Neuron (in vitro differentiated cells): ENCODE results near the gene PDZD7.
A peak's percentile ranks its signal among the peaks of the same experiment; 100 is the strongest.

Experiments
- H2AFZ ChIP-seq: one replicate; pipeline ENCODE4 v1.6.1; 2013; ENCODE audit warnings: low read depth, mild to moderate bottlenecking, inconsistent platforms, low read length, moderate library complexity
- H3K27me3 ChIP-seq: one replicate; pipeline ENCODE4 v1.6.1; 2013; ENCODE audit warnings: low read length; ENCODE audit not compliant: insufficient read depth
- H3K36me3 ChIP-seq: one replicate; pipeline ENCODE4 v1.6.1; 2013; ENCODE audit warnings: low read length; ENCODE audit not compliant: insufficient read depth
- H3K4me1 ChIP-seq: one replicate; pipeline ENCODE4 v1.6.1; 2013; ENCODE audit warnings: low read length; ENCODE audit not compliant: insufficient read depth
- H3K4me3 ChIP-seq: 2 replicates; pipeline ENCODE4 v1.5.1; 2013; ENCODE audit warnings: mild to moderate bottlenecking, low read length, moderate library complexity
- H3K9me3 ChIP-seq: one replicate; pipeline ENCODE4 v1.6.1; 2013; ENCODE audit warnings: low read length

The PDZD7 gene

GRCh38 chr10:100970076-100970913, 60.6 kb downstream of the PDZD7 start:
- Histone ChIP-seq H3K4me1 (peaks cover 6% of the 10 kb centered on the region), H3K9me3 (no peaks in the 10 kb centered on the region), H3K36me3 (no peaks in the 10 kb centered on the region), H2AFZ (peak overlapping the region; percentile 87), H3K27me3 (no peaks in the 10 kb centered on the region), H3K4me3 (peak overlapping the region; percentile 37)

GRCh38 chr10:100969187-100970075, 61.5 kb downstream of the PDZD7 start, which contains the start of gene SEMA4G:
Gene SEMA4G (plus strand): TSS chr10:100969504. CDS start chr10:100972913, 3,409 bp downstream.
- H3K27me3 ChIP-seq = no peaks in the 10 kb centered on the region
- H3K4me3 ChIP-seq = peak within 1 kb of the TSS; percentile 37
- no peaks in the 10 kb centered on the region for H3K9me3 ChIP-seq
- peaks cover 6% of the 10 kb centered on the region for H3K4me1 ChIP-seq
- peak within 1 kb of the TSS; percentile 87 for H2AFZ ChIP-seq
- H3K36me3 ChIP-seq = peaks cover under 1% of the 10 kb centered on the region

- Histone ChIP-seq H3K4me3 (peak overlapping the region; percentile 22), H3K9me3 (no peaks in the 10 kb centered on the region), H2AFZ (no peak overlapping the region), H3K36me3 (peaks cover 6% of the 10 kb centered on the region), H3K27me3 (no peaks in the 10 kb centered on the region), H3K4me1 (peaks cover 6% of the 10 kb centered on the region)
These were observed 62.1 kb downstream of the PDZD7 start for GRCh38 chr10:100968863-100969186.

- Histone ChIP-seq H3K9me3 (no peaks in the 10 kb centered on the region), H3K4me3 (no peak overlapping the region), H3K36me3 (peaks cover 12% of the 10 kb centered on the region), H2AFZ (no peak overlapping the region), H3K27me3 (no peaks in the 10 kb centered on the region), H3K4me1 (peaks cover 6% of the 10 kb centered on the region)
These were observed 62.7 kb downstream of the PDZD7 start for GRCh38 chr10:100968062-100968736.

- peaks cover 21% of the 10 kb centered on the region for H3K36me3 ChIP-seq
- H2AFZ ChIP-seq = no peak overlapping the region
- no peaks in the 10 kb centered on the region for H3K27me3 ChIP-seq
- no peaks in the 10 kb centered on the region for H3K9me3 ChIP-seq
- no peak overlapping the region for H3K4me3 ChIP-seq
- peaks cover 6% of the 10 kb centered on the region for H3K4me1 ChIP-seq
These were observed 63.6 kb downstream of the PDZD7 start for GRCh38 chr10:100967332-100967731.

GRCh38 chr10:100966887-100967286, 64.0 kb downstream of the PDZD7 start:
- Histone ChIP-seq H3K36me3 (peaks cover 25% of the 10 kb centered on the region), H3K27me3 (no peaks in the 10 kb centered on the region), H2AFZ (no peak overlapping the region), H3K4me3 (no peak overlapping the region), H3K4me1 (peaks cover 6% of the 10 kb centered on the region), H3K9me3 (no peaks in the 10 kb centered on the region)

- Histone ChIP-seq H3K27me3 (no peaks in the 10 kb centered on the region), H3K4me1 (peaks cover 6% of the 10 kb centered on the region), H2AFZ (no peak overlapping the region), H3K4me3 (no peak overlapping the region), H3K9me3 (no peaks in the 10 kb centered on the region), H3K36me3 (peaks cover 30% of the 10 kb centered on the region)
These were observed 65.1 kb downstream of the PDZD7 start for GRCh38 chr10:100965820-100966219.

- H2AFZ ChIP-seq = no peak overlapping the region
These were observed 67.1 kb downstream of the PDZD7 start for GRCh38 chr10:100963826-100964225.

GRCh38 chr10:100962351-100963080, 68.4 kb downstream of the PDZD7 start:
- H3K36me3 ChIP-seq = peaks cover 55% of the 10 kb centered on the region
- H3K9me3 ChIP-seq = no peaks in the 10 kb centered on the region
- H3K4me3 ChIP-seq = no peak overlapping the region
- no peaks in the 10 kb centered on the region for H3K4me1 ChIP-seq
- H3K27me3 ChIP-seq = no peaks in the 10 kb centered on the region
- H2AFZ ChIP-seq = no peak overlapping the region

More at GRCh38 chr10:100963826-100964225, 67.1 kb downstream of the PDZD7 start:
- no peaks in the 10 kb centered on the region for H3K4me1 ChIP-seq
- H3K27me3 ChIP-seq = no peaks in the 10 kb centered on the region
- H3K9me3 ChIP-seq = no peaks in the 10 kb centered on the region
- peaks cover 45% of the 10 kb centered on the region for H3K36me3 ChIP-seq
- H3K4me3 ChIP-seq = no peak overlapping the region

GRCh38 chr10:100960251-100960650, 70.7 kb downstream of the PDZD7 start:
- H3K36me3 ChIP-seq = peaks cover 74% of the 10 kb centered on the region

More at GRCh38 chr10:100960251-100960650, 70.7 kb downstream of the PDZD7 start:
- H3K4me1 ChIP-seq = no peaks in the 10 kb centered on the region
- no peaks in the 10 kb centered on the region for H3K27me3 ChIP-seq
- H2AFZ ChIP-seq = no peak overlapping the region
- H3K4me3 ChIP-seq = no peak overlapping the region
- H3K9me3 ChIP-seq = no peaks in the 10 kb centered on the region
